Esophagus muscularis mucosa (tissue), 4 donors: ENCODE measurements around the gene GRM4.

Source experiments
- CTCF ChIP-seq, 3 experiments: fragments of 200-600 bp in 2 of 3; fragments of 450-650 bp in 1 of 3; sonication (generic) in 2 of 3; IDR thresholded peaks; one replicate each; pipeline ENCODE4 v1.5.1; 2017 to 2019; ENCODE audit warnings: antibody characterized with exemption in 3 of 3, mild to moderate bottlenecking in 2 of 3, moderate library complexity in 1 of 3
- EP300 ChIP-seq: sonication (generic); formaldehyde crosslinking; IDR thresholded peaks from one replicate; pipeline ENCODE4 v1.6.1; 2017; ENCODE audit warnings: antibody characterized with exemption
- POLR2A ChIP-seq: fragments of 450-650 bp; IDR thresholded peaks from one replicate; pipeline ENCODE4 v1.6.1; 2017; ENCODE audit warnings: antibody characterized with exemption, moderate library complexity, mild to moderate bottlenecking, low read depth

- TF ChIP-seq EP300: no peak
- no peak for TF ChIP-seq CTCF (IDR thresholded peaks at IDR 0.05)
- TF ChIP-seq POLR2A: no peak
These were observed 127.9 kb downstream of the GRM4 start for GRCh38 chr6:34018026-34018425.
